Measurements from ENCODE around the gene VKORC1. TPM values are rescaled to one million over a fixed set of nuclear protein-coding genes. Genes with fewer than 3 reads are reported as not detected.
A peak's percentile ranks its signal among the peaks of the same experiment; 100 is the strongest.

The VKORC1 gene
- 61.9 and 65.2 TPM in 2 replicates for total RNA-seq (2012; rRNA removed)
- polyA plus RNA-seq (2012; rRNA removed), result 317 and 362 TPM in 2 replicates
- polyA plus RNA-seq (2012; cell fraction: cytosol; rRNA removed), result 544 and 807 TPM in 2 replicates
- polyA plus RNA-seq (2012; cell fraction: nucleus; rRNA removed; ENCODE audit: low replicate concordance), result 203 and 293 TPM in 2 replicates
- Bru-seq, nascent RNA, result percentile 73 among the genes with signal in this experiment
- BruChase-seq, experiment 1, labeled RNA remaining after a 6-hour chase, result percentile 75 among the genes with signal in this experiment
- BruChase-seq, experiment 2, labeled RNA remaining after a 2-hour chase, result percentile 66 among the genes with signal in this experiment
- long read RNA-seq, transcript VKORC1-203 (2 exons, 901 nt), result minor isoform, 10 of 125 reads
- long read RNA-seq, transcript VKORC1-205 (3 exons, 1,012 nt), result major isoform, 104 of 125 reads
- long read RNA-seq, partial matches to known transcripts, result 5 of 125 reads
- long read RNA-seq, other reads (novel, unspliced or antisense), result 3 of 125 reads

DNA sequence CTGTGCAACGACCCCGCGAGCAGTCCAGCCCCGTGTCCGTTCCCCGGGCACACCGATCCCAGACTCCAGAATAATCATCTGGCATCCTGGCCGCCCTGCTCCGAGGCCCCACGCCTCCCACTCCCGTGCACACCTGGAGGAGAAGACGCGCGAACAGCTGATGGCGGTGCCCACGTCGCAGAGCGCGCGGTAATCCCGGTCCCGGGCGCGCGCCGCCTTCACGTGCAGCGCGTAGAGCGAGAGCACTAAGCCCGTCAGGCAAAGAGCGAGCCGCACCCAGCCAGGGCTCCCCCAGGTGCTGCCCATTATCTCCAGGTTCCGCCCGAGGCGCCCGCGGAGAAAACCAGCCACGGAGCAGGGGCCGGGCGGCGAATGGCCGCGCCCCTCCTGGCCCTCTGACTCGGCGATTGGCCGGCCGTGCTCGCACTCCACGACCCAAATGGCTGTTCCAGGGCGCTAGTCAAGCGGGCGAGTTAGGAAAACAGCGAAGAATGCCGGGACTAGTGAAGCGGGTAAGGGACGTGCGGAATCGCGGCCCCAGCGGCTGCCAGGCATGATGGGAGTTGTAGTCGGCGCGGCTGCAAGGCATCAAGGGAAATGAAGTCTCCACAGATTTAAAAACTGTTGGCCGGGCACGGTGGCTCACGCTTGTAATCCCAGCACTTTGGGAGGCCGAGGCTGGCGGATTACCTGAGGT, at the start of gene VKORC1:
Gene VKORC1 (minus strand): TSS at position 374 of the 697 bp plus-strand sequence. CDS start 68 bp downstream, at position 306.
- ChIA-PET CTCF (interaction anchor here (1.0 kb wide), 1 partner anchor 48 kb away, joined by 3 read pairs; no protein-coding TSS in a partner anchor), POLR2A (ENCODE audit: unreplicated experiment) (no interaction called here)
- peak within 1 kb of the TSS; percentile 98 for H3K4me2 ChIP-seq (ENCODE audit: low read depth, low read length)
- H3K9me1 ChIP-seq (ENCODE audit: insufficient read depth, low read length), result peaks cover 15% of the 10 kb centered on the region
- H3K56ac ChIP-seq (ENCODE audit: extremely low read depth, insufficient read depth, low read length), result peak within 1 kb of the TSS; percentile 65
- dilution Hi-C loops (cut with HindIII; ENCODE audit: low sequenced_read_pairs, unreplicated experiment), result no loop called here
- H2AK9ac ChIP-seq (replicated peaks; ENCODE audit: low read depth, low read length, poor library complexity), result peak within 1 kb of the TSS; percentile 100
- H2BK15ac ChIP-seq (ENCODE audit: low read depth, low read length), result no peak within 1 kb of the TSS; the same call in 2 of the 3 replicates
- H3K9me3 ChIP-seq (ENCODE audit: control insufficient read depth, insufficient read depth, low read length), result peaks cover under 1% of the 10 kb centered on the region; the same call in 1 of the 2 replicates
- H4K5ac ChIP-seq (ENCODE audit: low read depth, low read length), result peak within 1 kb of the TSS; percentile 91
- H3K36me3 ChIP-seq (ENCODE audit: control insufficient read depth, insufficient read depth, low read length), result peaks cover 11% of the 10 kb centered on the region
- H2BK5ac ChIP-seq (ENCODE audit: low read depth, low read length, poor library complexity, severe bottlenecking), result peak within 1 kb of the TSS; percentile 67
- intact Hi-C loops (cut with micrococcal nuclease), result loop anchor here (1.0 to 5.0 kb wide), 3 partner anchors 48 to 110 kb away; partner anchors contain the start of genes HSD3B7 and STX4
- H4K20me1 ChIP-seq (ENCODE audit: insufficient read depth, low read length), result peaks cover 17% of the 10 kb centered on the region
- peak within 1 kb of the TSS; percentile 95 for H3K23ac ChIP-seq (ENCODE audit: low read depth, low read length)
- H3K18ac ChIP-seq (ENCODE audit: low read depth, low read length), result peak within 1 kb of the TSS; percentile 12
- H3K79me1 ChIP-seq (ENCODE audit: low read depth in 1 of 2, low read length in 2 of 2), result peaks cover 34 to 52% of the 10 kb centered on the region in 2 experiments; a peak in 3 of 4 replicates
- ATAC-seq (ENCODE audit: low read depth) (peak; percentile 96), DNase-seq (peak; percentile 97)
- WGBS, 2 experiments (ENCODE audit: extremely low coverage in 2 of 2, insufficient read length in 1 of 2), result 0% methylated on average over 45 of the region's 69 CpGs; no CpG with 5 or more reads in 1 of the 2 experiments
- peak within 1 kb of the TSS; percentile 96 for H3K9ac ChIP-seq (ENCODE audit: low read depth, low read length)
- peak within 1 kb of the TSS; percentile 91 for H3K4me3 ChIP-seq (ENCODE audit: insufficient read depth, low read depth, low read length)
- H3K4ac ChIP-seq (ENCODE audit: low read depth, low read length), result peak within 1 kb of the TSS; percentile 79
- H2BK120ac ChIP-seq (ENCODE audit: low read depth, low read length), result peak within 1 kb of the TSS; percentile 27; the same call in 1 of the 2 replicates
- peak within 1 kb of the TSS; percentile 63 for H3K27ac ChIP-seq (ENCODE audit: insufficient read depth, low read length)
- in situ Hi-C loops (cut with MboI; ENCODE audit: low sequenced_read_pairs), result no loop called here
- H3K4me1 ChIP-seq (ENCODE audit: control insufficient read depth, insufficient read depth, low read length), result peaks cover 3% of the 10 kb centered on the region
- BruUV-seq (replicated peaks), result no TSS peak
- peak within 1 kb of the TSS; percentile 96 for H2AK5ac ChIP-seq (ENCODE audit: low read depth, low read length)
- H2AFZ ChIP-seq (replicated peaks; ENCODE audit: low read length, poor library complexity), result peak within 1 kb of the TSS; percentile 96
- peak within 1 kb of the TSS; percentile 74; the same call in 1 of the 2 replicates for H4K91ac ChIP-seq (ENCODE audit: insufficient read depth, low read depth, low read length)
- H3K27me3 ChIP-seq (ENCODE audit: control insufficient read depth, insufficient read depth, low read length), result no peaks in the 10 kb centered on the region
- H4K8ac ChIP-seq (ENCODE audit: low read depth in 2 of 2, low read length in 2 of 2), result peak within 1 kb of the TSS; percentile 86 to 96
- no peak within 1 kb of the TSS for H2BK20ac ChIP-seq (ENCODE audit: low read depth, low read length)
- TF ChIP-seq, protein P1, sequence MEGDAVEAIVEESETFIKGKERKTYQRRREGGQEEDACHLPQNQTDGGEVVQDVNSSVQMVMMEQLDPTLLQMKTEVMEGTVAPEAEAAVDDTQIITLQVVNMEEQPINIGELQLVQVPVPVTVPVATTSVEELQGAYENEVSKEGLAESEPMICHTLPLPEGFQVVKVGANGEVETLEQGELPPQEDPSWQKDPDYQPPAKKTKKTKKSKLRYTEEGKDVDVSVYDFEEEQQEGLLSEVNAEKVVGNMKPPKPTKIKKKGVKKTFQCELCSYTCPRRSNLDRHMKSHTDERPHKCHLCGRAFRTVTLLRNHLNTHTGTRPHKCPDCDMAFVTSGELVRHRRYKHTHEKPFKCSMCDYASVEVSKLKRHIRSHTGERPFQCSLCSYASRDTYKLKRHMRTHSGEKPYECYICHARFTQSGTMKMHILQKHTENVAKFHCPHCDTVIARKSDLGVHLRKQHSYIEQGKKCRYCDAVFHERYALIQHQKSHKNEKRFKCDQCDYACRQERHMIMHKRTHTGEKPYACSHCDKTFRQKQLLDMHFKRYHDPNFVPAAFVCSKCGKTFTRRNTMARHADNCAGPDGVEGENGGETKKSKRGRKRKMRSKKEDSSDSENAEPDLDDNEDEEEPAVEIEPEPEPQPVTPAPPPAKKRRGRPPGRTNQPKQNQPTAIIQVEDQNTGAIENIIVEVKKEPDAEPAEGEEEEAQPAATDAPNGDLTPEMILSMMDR (conservative IDR thresholded peaks at IDR 0.05; ENCODE audit: low read depth, low read length), result no peak
- TF ChIP-seq POLR2A (IDR thresholded peaks at IDR 0.05; ENCODE audit: low read depth, low read length) (no peak), BHLHE40 (IDR thresholded peaks at IDR 0.05; ENCODE audit: low read depth, low read length) (no peak; the same call in 1 of the 2 replicates), RAD21 (IDR thresholded peaks at IDR 0.05; ENCODE audit: low read length) (no peak), MAFK (IDR thresholded peaks at IDR 0.05; ENCODE audit: low read depth, low read length) (no peak), CHD1 (IDR thresholded peaks at IDR 0.05; ENCODE audit: low read depth, low read length) (no peak), RFX5 (IDR thresholded peaks at IDR 0.05; ENCODE audit: low read depth, low read length) (no peak), NFE2L2 (IDR thresholded peaks at IDR 0.05; ENCODE audit: low read depth, low read length) (no peak), MAZ (IDR thresholded peaks at IDR 0.05; ENCODE audit: borderline replicate concordance, low read depth, low read length) (peak; percentile 41; the same call in 1 of the 2 replicates), SMC3 (IDR thresholded peaks at IDR 0.05; ENCODE audit: low read depth, low read length) (no peak), FOS (IDR thresholded peaks at IDR 0.05; ENCODE audit: low read depth, low read length) (0 out of 2 replicates have a peak, but pooled peaks have one; percentile 4)
- TF ChIP-seq, protein P2, sequence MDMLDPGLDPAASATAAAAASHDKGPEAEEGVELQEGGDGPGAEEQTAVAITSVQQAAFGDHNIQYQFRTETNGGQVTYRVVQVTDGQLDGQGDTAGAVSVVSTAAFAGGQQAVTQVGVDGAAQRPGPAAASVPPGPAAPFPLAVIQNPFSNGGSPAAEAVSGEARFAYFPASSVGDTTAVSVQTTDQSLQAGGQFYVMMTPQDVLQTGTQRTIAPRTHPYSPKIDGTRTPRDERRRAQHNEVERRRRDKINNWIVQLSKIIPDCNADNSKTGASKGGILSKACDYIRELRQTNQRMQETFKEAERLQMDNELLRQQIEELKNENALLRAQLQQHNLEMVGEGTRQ (IDR thresholded peaks at IDR 0.05; ENCODE audit: low read depth, low read length), result no peak
- peak within 1 kb of the TSS; percentile 96 for H3K14ac ChIP-seq (replicated peaks; ENCODE audit: low read depth, low read length)
